GM12878 (cell line): ENCODE measurements around the gene PLEKHG4B.

Source experiments
- CTCF ChIP-seq, 3 experiments: IDR thresholded peaks in 2 of 3; conservative IDR thresholded peaks in 1 of 3; 2 replicates each; pipeline ENCODE4 v1.5.1; 2011; ENCODE audit warnings: low read depth in 3 of 3, low read length in 3 of 3, mild to moderate bottlenecking in 3 of 3, control low read depth in 2 of 3, moderate library complexity in 2 of 3, inconsistent platforms in 1 of 3, mixed read lengths in 1 of 3; ENCODE audit not compliant: control insufficient read depth in 2 of 3, insufficient read depth in 1 of 3; ENCODE audit errors: extremely low read depth in 1 of 3
- MXI1 ChIP-seq: fragments of 150-350 bp; IDR thresholded peaks from 2 replicates; pipeline ENCODE4 v1.6.1; 2011; ENCODE audit warnings: low read depth, mild to moderate bottlenecking, inconsistent platforms, low read length, improper control_type of control experiment
- POLR2AphosphoS5 ChIP-seq: IDR thresholded peaks from 2 replicates; pipeline ENCODE4 v1.6.1; 2011; ENCODE audit warnings: mild to moderate bottlenecking, low read length, inconsistent platforms
- RAD21 ChIP-seq: IDR thresholded peaks from 2 replicates; pipeline ENCODE4 v1.6.1; 2011; ENCODE audit warnings: mild to moderate bottlenecking, low read depth, low read length, moderate library complexity; ENCODE audit not compliant: insufficient read depth

- no peak for TF ChIP-seq POLR2AphosphoS5
- TF ChIP-seq MXI1, result no peak
- TF ChIP-seq CTCF (IDR thresholded peaks at IDR 0.05 in 2 of 3, conservative IDR thresholded peaks at IDR 0.05 in 1 of 3; ENCODE audit: control insufficient read depth in 2 of 3, extremely low read depth in 1 of 3, insufficient read depth in 1 of 3, low read depth in 3 of 3, low read length in 3 of 3), result no peak
- no peak for TF ChIP-seq RAD21
These were observed 36.9 kb upstream of the PLEKHG4B start for GRCh38 chr5:54876-55569.
